Stimulated activated CD8-positive, alpha-beta memory T cell treated with anti-CD3 and anti-CD28 coated beads, Interleukin-12 subunit alpha, Interleukin-12 subunit beta, amount 100 ng/mL, for 24 hours (primary cell): ENCODE data around the gene DNLZ.
"Not testable (repeated sequence)": the region's sequence is repeated elsewhere in the genome, so short reads cannot be mapped to it uniquely, and the experiment has no call there.

Source experiments
- DNase-seq: peaks from one replicate; pipeline ENCODE4 v3.0.0-alpha.2; 2020; ENCODE audit errors: extremely low read depth

DNLZ gene

DNA sequence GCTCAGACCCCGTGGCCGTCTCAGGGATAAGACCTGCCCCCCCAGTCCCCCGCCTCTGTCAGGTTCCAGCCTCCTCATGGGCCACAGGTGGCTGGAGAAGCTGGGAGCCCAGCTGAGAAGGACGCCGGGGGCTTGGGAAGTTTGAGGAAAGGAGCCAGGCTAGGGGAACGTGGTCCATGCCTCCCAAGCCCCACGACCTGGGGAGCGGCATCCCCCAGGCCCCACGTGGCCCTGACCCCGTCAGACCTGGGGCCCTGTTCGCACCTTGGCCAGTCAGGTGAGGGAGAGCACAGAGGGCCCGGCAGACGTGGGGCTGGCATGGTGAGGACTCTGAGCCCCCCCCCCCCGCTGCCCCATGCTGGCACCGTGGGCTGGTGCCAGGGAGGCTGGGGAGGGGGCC lies 32.5 kb downstream of the DNLZ start:
- no peak for DNase-seq

DNA sequence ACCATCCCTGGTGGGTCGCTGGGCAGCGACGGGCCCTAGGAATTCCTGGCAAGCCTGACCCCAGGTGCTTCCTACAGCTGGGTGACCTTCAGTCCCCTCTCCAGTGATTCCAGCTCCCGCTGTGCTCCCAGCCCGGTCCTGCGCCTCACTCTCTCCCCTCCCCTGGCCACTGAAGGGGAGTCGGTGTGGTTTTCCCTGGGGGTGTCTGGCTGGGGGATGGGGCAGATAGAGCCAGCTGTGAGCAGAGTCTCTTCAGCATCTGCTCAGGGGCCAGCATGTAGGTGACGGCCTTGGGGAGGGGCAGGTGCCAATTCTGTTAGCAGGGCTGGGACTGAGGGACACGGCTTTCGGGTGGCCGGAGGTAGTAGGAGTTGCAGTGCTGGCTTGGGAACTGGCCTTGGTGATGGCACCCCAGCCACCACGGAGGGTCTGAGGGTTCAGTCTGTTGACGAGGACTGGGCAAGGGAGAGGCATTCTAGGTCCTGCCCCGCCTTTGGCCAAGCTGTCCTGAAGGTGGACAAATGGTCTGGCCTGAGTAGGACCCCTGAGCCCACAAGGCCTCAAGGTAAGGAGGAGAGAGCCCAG lies 33.0 kb downstream of the DNLZ start:
- no peak for DNase-seq

DNA sequence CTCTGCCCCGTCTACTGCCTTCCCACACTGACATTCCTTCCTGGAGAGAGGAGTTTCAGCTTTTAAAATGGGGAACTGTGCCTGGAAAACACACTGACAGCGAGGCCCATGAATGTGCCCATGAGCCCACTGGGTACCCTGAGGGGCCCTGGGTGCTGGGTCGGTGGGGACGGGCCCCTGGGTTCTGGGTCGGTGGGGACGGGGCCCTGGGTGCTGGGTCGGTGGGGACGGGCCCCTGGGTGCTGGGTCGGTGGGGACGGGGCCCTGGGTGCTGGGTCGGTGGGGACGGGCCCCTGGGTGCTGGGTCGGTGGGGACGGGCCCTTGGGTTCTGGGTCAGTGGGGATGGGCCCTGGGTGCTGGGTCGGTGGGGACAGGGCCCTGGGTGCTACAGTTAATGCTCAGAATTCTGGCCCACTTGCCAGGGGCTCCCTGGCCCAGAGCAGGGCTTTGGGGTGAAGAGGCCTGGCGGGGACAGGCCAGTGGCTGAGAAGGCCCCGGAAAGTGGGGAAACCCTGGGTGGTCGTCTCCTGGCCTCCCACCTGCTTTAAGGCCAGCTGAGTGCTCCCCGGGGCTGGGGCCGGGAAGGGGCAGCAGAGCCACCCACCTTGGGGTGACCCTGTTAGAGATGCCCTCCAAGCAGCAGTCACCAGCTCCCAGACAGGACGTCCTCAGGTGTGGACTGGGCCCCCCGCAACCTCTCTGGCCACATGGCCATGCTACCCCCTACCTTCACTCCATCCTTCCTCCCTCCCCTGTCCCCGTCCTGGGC lies 33.7 kb downstream of the DNLZ start:
- DNase-seq = no peak

GRCh38 chr9:136329211-136329627 lies 34.3 kb downstream of the DNLZ start:
- DNase-seq = no peak

GRCh38 chr9:136328622-136329041 lies 34.9 kb downstream of the DNLZ start:
- DNase-seq = no peak

GRCh38 chr9:136328011-136328621 lies 35.4 kb downstream of the DNLZ start:
- no peak for DNase-seq

DNA sequence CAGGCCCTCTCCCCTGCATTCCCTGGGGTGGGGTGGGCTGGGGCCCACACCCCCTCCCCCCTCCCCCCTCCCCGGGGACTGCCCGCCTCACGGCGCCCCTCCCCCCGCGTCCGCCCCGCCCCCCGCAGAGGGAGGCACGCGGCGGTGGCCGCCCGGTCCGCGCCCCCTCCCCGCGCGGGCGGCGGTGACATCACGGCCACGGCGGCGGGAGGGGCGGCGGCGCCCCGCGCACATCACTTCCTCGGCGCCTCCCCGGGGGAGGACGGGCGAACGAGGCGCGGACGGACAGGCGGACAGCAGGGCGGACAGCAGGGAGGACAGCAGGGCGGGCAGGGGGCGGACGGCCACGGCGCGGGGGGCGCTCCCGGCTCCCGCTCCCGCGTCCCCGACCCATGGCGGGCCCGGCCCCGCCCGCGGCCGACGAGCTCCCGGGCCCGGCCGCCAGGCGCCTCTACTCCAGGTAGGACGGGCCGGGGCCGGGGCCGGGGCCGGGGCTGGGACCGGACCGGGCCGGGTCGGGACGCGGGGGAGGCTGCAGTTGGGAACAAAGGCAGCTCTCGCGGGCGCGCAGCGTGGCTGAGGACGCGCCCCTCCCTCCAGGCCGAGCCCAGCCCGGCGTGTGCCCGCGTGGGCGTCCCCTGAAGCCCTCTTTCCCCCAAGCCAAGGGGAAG lies 36.1 kb downstream of the DNLZ start, which contains the start of gene GPSM1:
Gene GPSM1 (plus strand): TSS at position 236 of the 671 bp plus-strand sequence. CDS start 157 bp downstream, at position 393.
- DNase-seq = no peak

GRCh38 chr9:136326761-136327303 lies 36.7 kb downstream of the DNLZ start:
- no peak for DNase-seq

DNA sequence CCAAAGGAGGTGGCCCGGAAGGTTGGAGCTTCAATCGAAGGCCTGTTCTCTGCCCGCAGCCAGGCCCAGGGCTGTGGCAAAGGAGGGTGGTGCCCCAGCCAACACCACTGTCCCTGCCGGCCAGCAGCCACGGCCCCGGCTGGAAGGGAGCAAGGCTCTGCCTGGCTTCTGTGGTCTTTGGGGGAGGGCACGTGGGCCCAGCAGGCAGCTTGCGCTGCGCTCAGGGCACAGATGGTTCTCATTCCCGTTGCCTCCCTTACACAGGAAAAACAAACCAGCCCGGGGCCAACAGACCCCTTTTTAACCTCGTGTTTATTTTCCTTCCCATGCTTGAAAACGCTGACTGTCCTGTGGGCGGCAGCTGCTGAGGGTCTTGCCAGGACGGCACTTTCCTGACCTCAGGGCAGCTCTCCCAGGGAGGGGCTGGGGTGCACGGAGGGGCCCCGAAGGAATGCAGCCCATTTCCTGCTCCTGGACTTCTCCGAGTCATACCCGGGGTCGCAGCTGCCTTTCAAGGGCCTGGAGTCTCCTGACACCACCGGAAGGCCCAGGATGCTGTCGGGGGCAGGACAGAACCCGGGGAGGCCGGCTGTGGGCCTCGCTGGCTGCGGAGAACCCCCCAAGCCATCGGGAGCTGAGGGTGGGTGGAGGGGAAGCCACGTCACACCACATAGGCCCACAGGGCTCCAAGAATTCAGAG lies 37.3 kb downstream of the DNLZ start:
- no peak for DNase-seq

- DNase-seq = no peak
These were observed 38.2 kb downstream of the DNLZ start for GRCh38 chr9:136325358-136325757.

GRCh38 chr9:136324501-136325300 lies 38.8 kb downstream of the DNLZ start:
- no peak for DNase-seq

DNA sequence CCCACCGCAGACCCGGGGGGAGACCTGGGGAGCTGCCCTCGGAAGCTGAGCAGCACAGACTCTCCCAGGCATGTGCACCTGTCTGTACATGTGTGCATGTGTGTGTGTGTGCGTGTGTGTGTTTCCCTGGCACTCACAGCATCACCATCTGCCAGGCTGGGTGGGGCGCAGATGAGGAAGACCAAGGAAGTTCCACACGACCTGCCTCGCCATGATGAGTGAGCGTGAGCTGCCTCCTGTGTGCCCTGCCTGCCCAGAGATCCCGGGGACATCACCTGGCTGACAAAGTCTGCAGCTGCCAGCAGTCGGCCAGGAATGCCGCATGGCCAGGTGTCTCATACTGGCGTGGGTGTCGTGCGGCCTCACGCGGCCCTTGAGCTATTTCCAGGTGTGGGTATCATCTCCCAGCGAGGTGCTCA lies 40.2 kb downstream of the DNLZ start:
- DNase-seq = no peak

- DNase-seq = no peak
These were observed 40.7 kb downstream of the DNLZ start for GRCh38 chr9:136322756-136323330.

DNA sequence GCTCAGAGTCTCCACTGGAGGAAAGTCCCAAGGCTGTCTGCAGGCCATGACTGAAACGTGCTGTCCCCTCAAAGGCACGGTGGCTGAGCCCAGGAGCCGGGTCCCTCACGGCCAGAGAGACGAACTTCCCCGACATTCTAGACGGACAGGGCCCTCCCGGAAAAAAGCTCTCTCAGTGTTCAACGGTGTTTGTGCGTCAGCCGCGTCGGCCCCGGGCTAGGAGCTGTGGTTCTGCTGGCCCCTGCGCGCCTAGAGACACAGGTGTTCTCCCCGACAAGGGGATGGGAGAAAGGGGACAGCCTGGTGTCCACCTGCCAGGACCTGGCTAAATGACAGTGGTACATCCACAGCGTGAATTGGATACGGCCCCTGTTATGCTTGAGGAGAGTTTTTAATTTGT lies 42.0 kb downstream of the DNLZ start:
- no peak for DNase-seq

DNA sequence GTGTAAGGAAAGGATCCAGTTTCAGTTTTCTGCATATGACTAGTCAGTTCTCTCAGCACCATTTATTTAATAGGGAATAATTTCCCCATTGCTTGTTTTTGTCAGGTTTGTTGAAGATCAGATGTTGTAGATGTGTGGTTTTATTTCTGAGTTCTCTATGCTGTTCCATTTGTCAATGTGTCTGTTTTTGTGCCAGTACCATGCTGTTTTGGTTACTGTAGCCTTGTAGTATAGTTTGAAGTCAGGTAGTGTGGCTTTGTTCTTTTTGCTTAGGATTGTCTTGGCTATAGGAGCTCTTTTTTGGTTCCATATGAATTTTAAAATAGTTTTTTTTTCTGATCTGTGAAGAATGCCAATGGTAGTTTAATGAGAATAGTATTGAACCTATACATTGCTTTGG lies 42.6 kb downstream of the DNLZ start:
- DNase-seq = not testable (repeated sequence)

DNA sequence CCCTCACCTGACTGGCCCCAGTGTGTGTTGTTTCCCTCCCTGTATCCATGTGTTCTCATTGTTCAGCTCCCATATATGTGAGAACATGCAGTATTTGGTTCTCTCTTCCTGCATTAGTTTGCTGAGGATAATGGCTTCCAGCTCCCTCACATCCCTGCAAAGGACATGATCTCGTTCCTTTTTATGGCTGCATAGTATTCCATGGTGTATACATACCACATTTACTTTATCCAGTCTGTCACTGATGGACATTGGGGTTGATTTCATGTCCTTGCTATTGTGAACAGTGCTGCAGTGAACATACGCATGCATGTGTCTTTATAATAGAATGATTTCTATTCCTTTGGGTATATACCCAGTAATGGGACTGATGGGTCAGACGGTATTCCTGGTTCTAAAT lies 43.6 kb downstream of the DNLZ start:
- not testable (repeated sequence) for DNase-seq

DNA sequence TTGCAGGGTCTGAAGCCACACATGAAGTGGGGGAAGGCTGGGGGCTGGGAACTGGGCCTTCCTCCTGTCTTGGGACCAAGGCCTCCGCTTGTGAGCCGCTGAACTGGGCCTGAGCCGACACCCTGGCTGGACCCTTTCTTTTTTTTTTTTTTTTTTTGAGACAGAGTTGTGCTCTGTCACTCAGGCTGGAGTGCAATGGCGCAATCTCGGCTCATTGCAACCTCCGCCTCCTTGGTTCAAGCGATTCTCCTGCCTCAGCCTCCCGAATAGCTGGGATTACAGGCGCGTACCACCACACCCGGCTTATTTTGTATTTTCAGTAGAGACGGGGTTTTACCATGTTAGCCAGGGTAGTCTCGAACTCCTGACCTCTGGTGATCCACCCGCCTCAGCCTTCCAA lies 44.3 kb downstream of the DNLZ start:
- not testable (repeated sequence) for DNase-seq

GRCh38 chr9:136318776-136319241 lies 44.7 kb downstream of the DNLZ start:
- no peak for DNase-seq

GRCh38 chr9:136318111-136318775 lies 45.3 kb downstream of the DNLZ start:
- no peak for DNase-seq

- DNase-seq = no peak
These were observed 45.8 kb downstream of the DNLZ start for GRCh38 chr9:136317695-136318094.
